Tibial nerve (tissue), 4 donors: Measurements from ENCODE around the gene PYCR2.

ENCODE experiments used
- CTCF ChIP-seq, 5 experiments: fragments of 200-600 bp in 3 of 5; fragments of 450-650 bp in 2 of 5; sonication (generic) in 3 of 5; IDR thresholded peaks; one replicate each; pipeline ENCODE4 v1.5.1; 2016 to 2019; ENCODE audit warnings: antibody characterized with exemption in 5 of 5, mild to moderate bottlenecking in 3 of 5, moderate library complexity in 2 of 5
- EP300 ChIP-seq, 2 donors: sonication (generic); formaldehyde crosslinking; IDR thresholded peaks; one replicate each; pipeline ENCODE4 v1.6.1; 2017; ENCODE audit warnings: antibody characterized with exemption in 2 of 2, mild to moderate bottlenecking in 1 of 2
- POLR2A ChIP-seq, 2 donors: fragments of 450-650 bp; IDR thresholded peaks; one replicate each; pipeline ENCODE4 v1.6.1; 2017; ENCODE audit warnings: antibody characterized with exemption in 2 of 2, mild to moderate bottlenecking in 2 of 2, moderate library complexity in 2 of 2

- TF ChIP-seq CTCF (IDR thresholded peaks at IDR 0.05) (no peak), POLR2A (IDR thresholded peaks at IDR 0.05) (no peak), EP300 (IDR thresholded peaks at IDR 0.05) (no peak)
Observed at GRCh38 chr1:225892307-225892706, 31.7 kb downstream of the PYCR2 start.
